ENCODE results near the gene KSR2.

Gene KSR2

GRCh38 chr12:117559978-117560377, 408.8 kb downstream of the KSR2 start:
- no peak for TF ChIP-seq CTCF (IDR thresholded peaks at IDR 0.05)

- no peak for TF ChIP-seq CTCF (IDR thresholded peaks at IDR 0.05)
These were observed 412.9 kb downstream of the KSR2 start for GRCh38 chr12:117555889-117556288.

GRCh38 chr12:117552971-117553370, 415.8 kb downstream of the KSR2 start:
- no peak for TF ChIP-seq CTCF (IDR thresholded peaks at IDR 0.05)

- no peak for TF ChIP-seq CTCF (IDR thresholded peaks at IDR 0.05)
These were observed 417.1 kb downstream of the KSR2 start for GRCh38 chr12:117551665-117552064.

GRCh38 chr12:117547209-117547608, 421.6 kb downstream of the KSR2 start:
- no peak for TF ChIP-seq CTCF (IDR thresholded peaks at IDR 0.05)

GRCh38 chr12:117545216-117545615, 423.6 kb downstream of the KSR2 start:
- no peak for TF ChIP-seq CTCF (IDR thresholded peaks at IDR 0.05)

- no peak for TF ChIP-seq CTCF (IDR thresholded peaks at IDR 0.05)
These were observed 428.8 kb downstream of the KSR2 start for GRCh38 chr12:117540011-117540410.

GRCh38 chr12:117538926-117539325, 429.9 kb downstream of the KSR2 start:
- TF ChIP-seq CTCF (IDR thresholded peaks at IDR 0.05) = no peak
